Thyroid gland (tissue), 4 donors: ENCODE data around the gene RAB31. TPM values are rescaled to one million over a fixed set of nuclear protein-coding genes. Genes with fewer than 3 reads are reported as not detected.

Experiments used
- DNase-seq, 2 donors: peaks; one replicate each; pipeline ENCODE4 v3.0.0-alpha.2; 2019
- H3K27ac ChIP-seq, 3 donors: fragments of 200-600 bp; sonication (generic); 1 replicate in 2 of 3; 2 replicates in 1 of 3; pipeline ENCODE4 v1.5.1; 2016 to 2019; ENCODE audit warnings: mild to moderate bottlenecking in 1 of 3, moderate library complexity in 1 of 3
- H3K27me3 ChIP-seq: fragments of 200-600 bp; sonication (generic); one replicate; pipeline ENCODE4 v1.5.1; 2019
- H3K36me3 ChIP-seq, 2 donors: fragments of 200-600 bp; sonication (generic); one replicate each; pipeline ENCODE4 v1.5.1; 2016 to 2019
- H3K4me1 ChIP-seq, 2 donors: fragments of 200-600 bp; sonication (generic); one replicate each; pipeline ENCODE4 v1.5.1; 2017 to 2019
- H3K4me3 ChIP-seq, 3 donors: fragments of 200-600 bp; sonication (generic); replicated peaks in 1 of 3; 1 replicate in 2 of 3; 2 replicates in 1 of 3; pipeline ENCODE4 v1.5.1; 2016; ENCODE audit warnings: mild to moderate bottlenecking in 1 of 3
- H3K9me3 ChIP-seq: fragments of 200-600 bp; sonication (generic); one replicate; pipeline ENCODE4 v1.5.1; 2017
- CTCF ChIP-seq, 6 experiments: fragments of 200-600 bp in 3 of 6; fragments of 450-650 bp in 3 of 6; sonication (generic) in 3 of 6; IDR thresholded peaks; one replicate each; pipeline ENCODE4 v1.5.1; 2016 to 2019; ENCODE audit warnings: antibody characterized with exemption in 6 of 6, mild to moderate bottlenecking in 2 of 6, inconsistent platforms in 1 of 6, moderate library complexity in 1 of 6
- POLR2A ChIP-seq, 2 donors: fragments of 450-650 bp; IDR thresholded peaks; one replicate each; pipeline ENCODE4 v1.6.1; 2017; ENCODE audit warnings: antibody characterized with exemption in 2 of 2, mild to moderate bottlenecking in 2 of 2, moderate library complexity in 1 of 2
- WGBS, 2 donors: methylation state at CpG; one replicate each; pipeline ENCODE4 v1.1.5; 2017; 5-methylcytosine and 5-hydroxymethylcytosine counted together
- intact Hi-C: fragments of 100-400 bp; cut with DNase I; formaldehyde crosslinking; loops from one replicate; pipeline ENCODE4 v1.15.1; 2023
- total RNA-seq, 4 donors: library from RNA; depleted of rRNA; stranded (reverse); fragments of >200 nt; gene quantifications; one replicate each; pipeline ENCODE4 v1.2.3, GENCODE V29; 2016

The RAB31 gene
- total RNA-seq, 4 donors from 2014 or later = 33.9 to 72.7 (median 40.8) TPM

GRCh38 chr18:9786631-9787030 is 78.5 kb downstream of the RAB31 start:
- no peak for TF ChIP-seq CTCF (IDR thresholded peaks at IDR 0.05)
- no peak for TF ChIP-seq POLR2A (IDR thresholded peaks at IDR 0.05)
- no peak for DNase-seq
- H3K27ac ChIP-seq = no peak overlapping the region
- 88 to 92% methylated on average over 3 of the region's 3 CpGs for WGBS, 2 donors
- peaks cover 9 to 12% of the 10 kb centered on the region in 2 donors for H3K4me1 ChIP-seq
- H3K4me3 ChIP-seq = no peak overlapping the region
- no peaks in the 10 kb centered on the region for H3K9me3 ChIP-seq
- H3K36me3 ChIP-seq = no peaks in the 10 kb centered on the region
- intact Hi-C loops = no loop called here
- no peaks in the 10 kb centered on the region for H3K27me3 ChIP-seq

GRCh38 chr18:9787036-9787435 is 78.9 kb downstream of the RAB31 start:
- 95 to 97% methylated on average over 1 of the region's 1 CpG for WGBS, 2 donors
- intact Hi-C loops = no loop called here
- Histone ChIP-seq H3K9me3 (no peaks in the 10 kb centered on the region), H3K4me3 (no peak overlapping the region), H3K27ac (no peak overlapping the region), H3K27me3 (no peaks in the 10 kb centered on the region), H3K4me1 (peaks cover 9 to 11% of the 10 kb centered on the region in 2 donors), H3K36me3 (no peaks in the 10 kb centered on the region)
- no peak for TF ChIP-seq POLR2A (IDR thresholded peaks at IDR 0.05)
- no peak for DNase-seq

- Histone ChIP-seq H3K4me3 (no peak overlapping the region), H3K4me1 (peaks cover 9 to 14% of the 10 kb centered on the region in 2 donors), H3K9me3 (no peaks in the 10 kb centered on the region), H3K36me3 (no peaks in the 10 kb centered on the region), H3K27ac (no peak overlapping the region), H3K27me3 (no peaks in the 10 kb centered on the region)
- TF ChIP-seq POLR2A (IDR thresholded peaks at IDR 0.05) (no peak), CTCF (IDR thresholded peaks at IDR 0.05) (no peak)
- DNase-seq = no peak
- WGBS, 2 donors = 91 to 96% methylated on average over 6 of the region's 6 CpGs
- intact Hi-C loops = no loop called here
These were observed 79.6 kb downstream of the RAB31 start for GRCh38 chr18:9787712-9788111.

GRCh38 chr18:9788140-9788539 is 80.0 kb downstream of the RAB31 start:
- 95% methylated on average over 1 of the region's 1 CpG for WGBS, 2 donors
- intact Hi-C loops = no loop called here

GRCh38 chr18:9788860-9789259 is 80.8 kb downstream of the RAB31 start:
- 93 to 95% methylated on average over 2 of the region's 2 CpGs for WGBS, 2 donors
- H3K4me1 ChIP-seq = peaks cover 9 to 14% of the 10 kb centered on the region in 2 donors
- intact Hi-C loops = no loop called here
- H3K27me3 ChIP-seq = no peaks in the 10 kb centered on the region
- H3K27ac ChIP-seq = no peak overlapping the region
- no peak overlapping the region for H3K4me3 ChIP-seq
- H3K9me3 ChIP-seq = no peaks in the 10 kb centered on the region
- H3K36me3 ChIP-seq = no peaks in the 10 kb centered on the region
- no peak for DNase-seq
- TF ChIP-seq CTCF (IDR thresholded peaks at IDR 0.05) = no peak
- TF ChIP-seq POLR2A (IDR thresholded peaks at IDR 0.05) = no peak

More at GRCh38 chr18:9788140-9788539, 80.0 kb downstream of the RAB31 start:
- H3K9me3 ChIP-seq = no peaks in the 10 kb centered on the region
- no peak for TF ChIP-seq CTCF (IDR thresholded peaks at IDR 0.05)
- no peak for TF ChIP-seq POLR2A (IDR thresholded peaks at IDR 0.05)
- no peaks in the 10 kb centered on the region for H3K36me3 ChIP-seq
- H3K4me3 ChIP-seq = no peak overlapping the region
- H3K4me1 ChIP-seq = peaks cover 9 to 14% of the 10 kb centered on the region in 2 donors
- no peaks in the 10 kb centered on the region for H3K27me3 ChIP-seq
- no peak for DNase-seq
- H3K27ac ChIP-seq = no peak overlapping the region

- DNase-seq = peak; percentile 81 to 88
- H3K4me3 ChIP-seq = no peak overlapping the region
- H3K27ac ChIP-seq = peak overlapping the region; percentile 28 to 74 (median 47)
- no peaks in the 10 kb centered on the region for H3K27me3 ChIP-seq
- 43 to 49% methylated on average over 2 of the region's 2 CpGs for WGBS, 2 donors
- no peaks in the 10 kb centered on the region for H3K36me3 ChIP-seq
- H3K4me1 ChIP-seq = peaks cover 9 to 14% of the 10 kb centered on the region in 2 donors
- TF ChIP-seq POLR2A (IDR thresholded peaks at IDR 0.05) = no peak
- TF ChIP-seq CTCF (IDR thresholded peaks at IDR 0.05) = no peak
- no peaks in the 10 kb centered on the region for H3K9me3 ChIP-seq
- intact Hi-C loops = no loop called here
These were observed 82.2 kb downstream of the RAB31 start for GRCh38 chr18:9790261-9790660.
